HTR-8/SVneo (cell line): Measurements from ENCODE around the gene MSX2.
A peak's percentile ranks its signal among the peaks of the same experiment; 100 is the strongest.

Source experiments
- DNase-seq: peaks from one replicate; pipeline ENCODE4 v3.0.0; 2011; ENCODE audit warnings: low spot score, mixed read lengths; ENCODE audit not compliant: insufficient read length
- FAIRE-seq: peaks from 2 replicates; lab custom pipeline; 2011; peaks lifted over from hg19 to GRCh38; lab: Jason Lieb, UNC

MSX2 gene

GRCh38 chr5:174717826-174718455, 6.4 kb upstream of the MSX2 start:
- FAIRE-seq = no peak

GRCh38 chr5:174718880-174719610, 5.3 kb upstream of the MSX2 start:
- no peak for FAIRE-seq
- no peak for DNase-seq

More at GRCh38 chr5:174717826-174718455, 6.4 kb upstream of the MSX2 start:
- DNase-seq = no peak

- FAIRE-seq (no peak), DNase-seq (no peak)
Observed at GRCh38 chr5:174719793-174720611, 4.4 kb upstream of the MSX2 start.

GRCh38 chr5:174720612-174721529, 3.5 kb upstream of the MSX2 start:
- FAIRE-seq = no peak
- DNase-seq = no peak

GRCh38 chr5:174721530-174722432, 2.6 kb upstream of the MSX2 start:
- FAIRE-seq (no peak), DNase-seq (no peak)

- no peak for DNase-seq
Observed at GRCh38 chr5:174722500-174722899, 1.9 kb upstream of the MSX2 start.

GRCh38 chr5:174723315-174723978, 935 bp upstream of the MSX2 start:
- DNase-seq (no peak), FAIRE-seq (no peak)

More at GRCh38 chr5:174722500-174722899, 1.9 kb upstream of the MSX2 start:
- no peak for FAIRE-seq

GRCh38 chr5:174723979-174724483, 351 bp upstream of the MSX2 start:
- FAIRE-seq (no peak), DNase-seq (no peak)

GRCh38 chr5:174725261-174725990, 1.0 kb downstream of the MSX2 start:
- FAIRE-seq = no peak
- no peak for DNase-seq

- FAIRE-seq (no peak), DNase-seq (no peak)
Observed at GRCh38 chr5:174725991-174726601, 1.7 kb downstream of the MSX2 start.

GRCh38 chr5:174726916-174727793, 2.8 kb downstream of the MSX2 start:
- FAIRE-seq (no peak), DNase-seq (no peak)

GRCh38 chr5:174727794-174728680, 3.7 kb downstream of the MSX2 start:
- no peak for DNase-seq
- FAIRE-seq = no peak

- peak; percentile 46 for FAIRE-seq
- no peak for DNase-seq
Observed at GRCh38 chr5:174729075-174729680, 4.8 kb downstream of the MSX2 start.

GRCh38 chr5:174731214-174732035, 7.0 kb downstream of the MSX2 start:
- DNase-seq (no peak), FAIRE-seq (no peak)
